IMR-90 (cell line): ENCODE data around the gene PEX7. TPM values are rescaled to one million over a fixed set of nuclear protein-coding genes. Genes with fewer than 3 reads are reported as not detected.

Source experiments
- ATAC-seq: fragments of 200-7000 bp; cut with Tn5 transposase; 2 replicates; pipeline ENCODE4 v1.9.1; 2020; ENCODE audit warnings: low read depth, mild to moderate bottlenecking, moderate library complexity
- BruUV-seq: library from RNA; stranded (reverse); fragments of 400-500 nt; replicated peaks from 2 replicates; lab custom pipeline; 2021; lab: Mats Ljungman, UMichigan
- CTCF ChIA-PET: fragments of 300-600 bp; formaldehyde crosslinking; extraction: SDS; loops from one replicate; lab custom pipeline; 2021; ENCODE audit warnings: antibody characterized with exemption; lab: Yijun Ruan, JAX
- POLR2A ChIA-PET: fragments of 300-600 bp; sonication (Branson Sonifier 250); formaldehyde crosslinking; loops from one replicate; lab custom pipeline; 2022; ENCODE audit warnings: antibody characterized with exemption; ENCODE audit not compliant: unreplicated experiment; lab: Charles Lee
- DNase-seq: peaks from one replicate; pipeline ENCODE4 v3.0.0; 2013
- H2AFZ ChIP-seq: replicated peaks from 2 replicates; pipeline ENCODE3; 2013; ENCODE audit warnings: low read length, mild to moderate bottlenecking; ENCODE audit not compliant: poor library complexity
- H2AK5ac ChIP-seq: 2 replicates; pipeline ENCODE4 v1.6.1; 2013; ENCODE audit warnings: low read depth, low read length, inconsistent platforms
- H2AK9ac ChIP-seq: replicated peaks from 2 replicates; pipeline ENCODE3; 2013; ENCODE audit warnings: mild to moderate bottlenecking, low read depth, low read length, moderate library complexity; ENCODE audit not compliant: poor library complexity
- H2BK120ac ChIP-seq: 2 replicates; pipeline ENCODE4 v1.6.1; 2013; ENCODE audit warnings: low read depth, low read length, inconsistent platforms
- H2BK15ac ChIP-seq: 3 replicates; pipeline ENCODE4 v1.6.1; 2013; ENCODE audit warnings: low read depth, low read length, inconsistent platforms
- H2BK20ac ChIP-seq: 2 replicates; pipeline ENCODE4 v1.6.1; 2013; ENCODE audit warnings: low read depth, mild to moderate bottlenecking, inconsistent platforms, low read length, moderate library complexity
- H2BK5ac ChIP-seq: 2 replicates; pipeline ENCODE4 v1.6.1; 2013; ENCODE audit warnings: mild to moderate bottlenecking, low read depth, low read length, inconsistent platforms; ENCODE audit not compliant: poor library complexity, severe bottlenecking
- H3K14ac ChIP-seq: replicated peaks from 2 replicates; pipeline ENCODE4 v1.6.1; 2013; ENCODE audit warnings: low read depth, low read length, inconsistent platforms
- H3K18ac ChIP-seq: 2 replicates; pipeline ENCODE4 v1.6.1; 2013; ENCODE audit warnings: low read depth, low read length, control low read depth
- H3K23ac ChIP-seq: 2 replicates; pipeline ENCODE4 v1.6.1; 2013; ENCODE audit warnings: low read depth, low read length, inconsistent platforms
- H3K27ac ChIP-seq: 2 replicates; pipeline ENCODE4 v1.5.1; 2013; ENCODE audit warnings: mild to moderate bottlenecking, control low read depth, low read length; ENCODE audit not compliant: insufficient read depth
- H3K27me3 ChIP-seq: 2 replicates; pipeline ENCODE4 v1.6.1; 2013; ENCODE audit warnings: low read length; ENCODE audit not compliant: control insufficient read depth, insufficient read depth
- H3K36me3 ChIP-seq: 2 replicates; pipeline ENCODE4 v1.6.1; 2013; ENCODE audit warnings: low read length, mixed read lengths; ENCODE audit not compliant: control insufficient read depth, insufficient read depth
- H3K4ac ChIP-seq: 2 replicates; pipeline ENCODE4 v1.6.1; 2013; ENCODE audit warnings: low read depth, low read length, inconsistent platforms
- H3K4me1 ChIP-seq: 2 replicates; pipeline ENCODE4 v1.6.1; 2013; ENCODE audit warnings: low read length, mixed read lengths; ENCODE audit not compliant: control insufficient read depth, insufficient read depth
- H3K4me2 ChIP-seq: 2 replicates; pipeline ENCODE4 v1.6.1; 2013; ENCODE audit warnings: low read depth, mild to moderate bottlenecking, control low read depth, low read length, moderate library complexity
- H3K4me3 ChIP-seq: 2 replicates; pipeline ENCODE4 v1.5.1; 2013; ENCODE audit warnings: low read depth, mild to moderate bottlenecking, control low read depth, low read length, moderate library complexity; ENCODE audit not compliant: insufficient read depth
- H3K56ac ChIP-seq: 2 replicates; pipeline ENCODE4 v1.6.1; 2013; ENCODE audit warnings: low read length, inconsistent platforms; ENCODE audit not compliant: insufficient read depth; ENCODE audit errors: extremely low read depth
- H3K79me1 ChIP-seq, 2 experiments: 2 replicates each; pipeline ENCODE4 v1.6.1; 2013; ENCODE audit warnings: low read length in 2 of 2, inconsistent platforms in 1 of 2, low read depth in 1 of 2
- H3K9ac ChIP-seq: 2 replicates; pipeline ENCODE4 v1.6.1; 2013; ENCODE audit warnings: low read depth, low read length, control low read depth
- H3K9me1 ChIP-seq: 2 replicates; pipeline ENCODE4 v1.6.1; 2013; ENCODE audit warnings: low read length, inconsistent platforms; ENCODE audit not compliant: insufficient read depth
- H3K9me3 ChIP-seq: 2 replicates; pipeline ENCODE4 v1.6.1; 2013; ENCODE audit warnings: low read length; ENCODE audit not compliant: control insufficient read depth, insufficient read depth
- H4K20me1 ChIP-seq: 2 replicates; pipeline ENCODE4 v1.6.1; 2013; ENCODE audit warnings: low read length, inconsistent platforms; ENCODE audit not compliant: insufficient read depth
- H4K5ac ChIP-seq: 2 replicates; pipeline ENCODE4 v1.6.1; 2013; ENCODE audit warnings: mild to moderate bottlenecking, low read depth, low read length, control low read depth
- H4K8ac ChIP-seq, 2 experiments: 2 replicates each; pipeline ENCODE4 v1.6.1; 2013; ENCODE audit warnings: low read depth in 2 of 2, low read length in 2 of 2, control low read depth in 1 of 2, inconsistent platforms in 1 of 2
- H4K91ac ChIP-seq: 2 replicates; pipeline ENCODE4 v1.6.1; 2013; ENCODE audit warnings: low read depth, low read length, inconsistent platforms; ENCODE audit not compliant: insufficient read depth
- MAFK ChIP-seq: IDR thresholded peaks from 2 replicates; pipeline ENCODE4 v1.6.1; 2012; ENCODE audit warnings: low read depth, low read length, improper control_type of control experiment
- MXI1 ChIP-seq: IDR thresholded peaks from 2 replicates; pipeline ENCODE4 v1.6.1; 2012; ENCODE audit warnings: low read depth, mild to moderate bottlenecking, low read length, moderate library complexity, borderline replicate concordance
- NFE2L2 ChIP-seq: fragments of 150-350 bp; IDR thresholded peaks from 2 replicates; pipeline ENCODE4 v1.6.1; 2016; ENCODE audit warnings: low read depth, mild to moderate bottlenecking, low read length
- RAD21 ChIP-seq: IDR thresholded peaks from 2 replicates; pipeline ENCODE4 v1.6.1; 2012; ENCODE audit warnings: low read length, improper control_type of control experiment
- RCOR1 ChIP-seq: IDR thresholded peaks from 2 replicates; pipeline ENCODE4 v1.6.1; 2012; ENCODE audit warnings: mild to moderate bottlenecking, low read length, improper control_type of control experiment; ENCODE audit not compliant: insufficient replicate concordance
- RFX5 ChIP-seq: IDR thresholded peaks from 2 replicates; pipeline ENCODE4 v1.8.0; 2012; ENCODE audit warnings: low read depth, mild to moderate bottlenecking, low read length, moderate library complexity
- SMC3 ChIP-seq: fragments of 150-350 bp; IDR thresholded peaks from 2 replicates; pipeline ENCODE4 v1.6.1; 2016; ENCODE audit warnings: low read depth, mild to moderate bottlenecking, antibody characterized with exemption, low read length, moderate library complexity
- WGBS, 2 experiments: methylation state at CpG; one replicate each; pipeline versions ENCODE4 v1.1.5 to v1.1.7; 2013; ENCODE audit warnings: missing lambda C conversion rate in 2 of 2; ENCODE audit not compliant: insufficient read length in 1 of 2; ENCODE audit errors: extremely low coverage in 2 of 2; 5-methylcytosine and 5-hydroxymethylcytosine counted together
- dilution Hi-C: fragments of 300-500 bp; cut with HindIII; formaldehyde crosslinking; loops from one replicate; pipeline ENCODE4 v1.14.3; 2018; ENCODE audit warnings: low sequenced_read_pairs; ENCODE audit not compliant: unreplicated experiment
- in situ Hi-C: fragments of 300-500 bp; cut with MboI; formaldehyde crosslinking; loops from 3 replicates; pipeline ENCODE4 v1.14.3; 2019; ENCODE audit warnings: low sequenced_read_pairs, inconsistent platforms, mixed read lengths
- intact Hi-C: fragments of 100-400 bp; cut with micrococcal nuclease; formaldehyde crosslinking; loops from 2 replicates; pipeline ENCODE4 v1.10.0; 2022
- polyA plus RNA-seq, 3 experiments: library from polyadenylated mRNA; depleted of rRNA; stranded (reverse); fragments of >200 nt; gene quantifications; 2 replicates each; pipeline ENCODE4 v1.2.3, GENCODE V29; 2012; ENCODE audit warnings: low replicate concordance in 1 of 3
- total RNA-seq: library from RNA; depleted of rRNA; stranded (reverse); fragments of >200 nt; gene quantifications from 2 replicates; pipeline ENCODE4 v1.2.3, GENCODE V29; 2012
- TF ChIP-seq, protein P1 (sequence below): fragments of 150-350 bp; IDR thresholded peaks from 2 replicates; pipeline ENCODE4 v1.6.1; 2017; ENCODE audit warnings: mild to moderate bottlenecking, antibody characterized with exemption, low read length, low read depth
- TF ChIP-seq, protein P2 (sequence below): fragments of 150-350 bp; IDR thresholded peaks from 2 replicates; pipeline ENCODE4 v1.6.1; 2016; ENCODE audit warnings: low read depth, mild to moderate bottlenecking, low read length, moderate library complexity, borderline replicate concordance

The PEX7 gene
- total and polyA plus RNA-seq, 2 of the 4 experiments (the other 2 are of a cell fraction): 5.4 to 7.0 TPM

DNA sequence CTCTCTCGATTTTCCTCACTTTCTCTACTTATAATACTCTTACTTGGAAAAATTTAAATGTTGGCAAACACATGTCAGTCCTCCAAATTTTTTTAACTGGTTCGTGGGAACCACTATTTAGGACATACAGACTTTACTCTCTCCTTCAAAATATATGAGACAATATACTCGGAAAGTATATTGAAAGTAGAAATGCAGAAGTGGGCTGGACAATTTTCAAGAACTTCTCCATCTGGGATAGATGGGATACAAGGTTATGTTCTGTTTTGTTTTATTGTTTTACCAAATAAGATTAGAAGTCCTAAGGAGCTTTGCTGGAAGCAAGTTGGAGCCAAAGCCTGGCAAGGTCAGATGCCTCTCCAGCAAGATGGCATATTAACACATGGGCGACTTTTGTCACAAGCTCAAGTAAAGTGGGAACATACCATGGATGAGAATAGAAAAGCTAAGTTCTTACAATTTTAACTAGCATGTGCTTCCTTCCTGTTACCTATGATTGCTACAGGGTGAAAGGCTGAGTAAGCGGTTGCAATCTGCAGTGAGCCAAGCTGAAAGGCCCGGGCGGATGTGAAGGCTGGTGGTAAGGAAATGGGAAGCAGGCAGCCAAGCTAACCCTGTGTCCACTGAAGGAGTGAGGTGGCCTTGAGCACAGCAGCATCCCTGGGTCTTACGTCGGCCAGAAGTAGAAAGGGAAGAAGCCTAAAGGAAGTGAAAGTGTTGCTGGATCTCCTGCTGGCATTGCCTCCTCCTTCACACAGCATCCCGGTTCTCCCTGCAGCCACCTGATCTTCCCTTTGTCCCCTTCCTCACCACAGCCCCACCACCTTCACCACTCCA, 37.3 kb upstream of the PEX7 start:
- Histone ChIP-seq H3K23ac (peak overlapping the region; percentile 76), H2AFZ (no peak overlapping the region), H4K8ac (peak overlapping the region; percentile 24 to 84; a peak in 3 of 4 replicates), H3K9me1 (peaks cover 22% of the 10 kb centered on the region), H3K79me1 (peaks cover 32 to 68% of the 10 kb centered on the region in 2 experiments), H3K14ac (peak overlapping the region; percentile 89), H3K4me1 (peaks cover 28% of the 10 kb centered on the region), H3K36me3 (no peaks in the 10 kb centered on the region), H2BK15ac (peak overlapping the region; percentile 66; the same call in 2 of the 3 replicates), H3K56ac (no peak overlapping the region; the same call in 1 of the 2 replicates), H4K20me1 (no peaks in the 10 kb centered on the region), H2AK9ac (no peak overlapping the region), H3K4me3 (no peak overlapping the region), H3K18ac (peak overlapping the region; percentile 57; the same call in 1 of the 2 replicates), H3K9ac (no peak overlapping the region), H3K27me3 (no peaks in the 10 kb centered on the region), H2BK20ac (peak overlapping the region; percentile 39; the same call in 1 of the 2 replicates), H2BK5ac (peak overlapping the region; percentile 59), H4K5ac (peak overlapping the region; percentile 82), H3K4ac (peak overlapping the region; percentile 88), H3K4me2 (peak overlapping the region; percentile 28), H2BK120ac (peak overlapping the region; percentile 72), H4K91ac (peak overlapping the region; percentile 84), H3K27ac (peak overlapping the region; percentile 61), H3K9me3 (no peaks in the 10 kb centered on the region), H2AK5ac (peak overlapping the region; percentile 80)
- dilution Hi-C loops (no loop called here), in situ Hi-C loops (loop anchor here (25.0 kb wide), 1 partner anchor 498 kb away; the partner anchor contains the start of gene BCLAF1), intact Hi-C loops (no loop called here)
- WGBS, 2 experiments: no CpG with 5 or more reads among the region's 10 CpGs
- BruUV-seq: no TSS peak
- ChIA-PET POLR2A (no interaction called here), CTCF (no interaction called here)
- DNase-seq (no peak), ATAC-seq (no peak)
- no peak for TF ChIP-seq SMC3
- TF ChIP-seq RCOR1: no peak
- TF ChIP-seq, protein P1, sequence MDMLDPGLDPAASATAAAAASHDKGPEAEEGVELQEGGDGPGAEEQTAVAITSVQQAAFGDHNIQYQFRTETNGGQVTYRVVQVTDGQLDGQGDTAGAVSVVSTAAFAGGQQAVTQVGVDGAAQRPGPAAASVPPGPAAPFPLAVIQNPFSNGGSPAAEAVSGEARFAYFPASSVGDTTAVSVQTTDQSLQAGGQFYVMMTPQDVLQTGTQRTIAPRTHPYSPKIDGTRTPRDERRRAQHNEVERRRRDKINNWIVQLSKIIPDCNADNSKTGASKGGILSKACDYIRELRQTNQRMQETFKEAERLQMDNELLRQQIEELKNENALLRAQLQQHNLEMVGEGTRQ: no peak
- TF ChIP-seq RFX5: no peak
- TF ChIP-seq, protein P2, sequence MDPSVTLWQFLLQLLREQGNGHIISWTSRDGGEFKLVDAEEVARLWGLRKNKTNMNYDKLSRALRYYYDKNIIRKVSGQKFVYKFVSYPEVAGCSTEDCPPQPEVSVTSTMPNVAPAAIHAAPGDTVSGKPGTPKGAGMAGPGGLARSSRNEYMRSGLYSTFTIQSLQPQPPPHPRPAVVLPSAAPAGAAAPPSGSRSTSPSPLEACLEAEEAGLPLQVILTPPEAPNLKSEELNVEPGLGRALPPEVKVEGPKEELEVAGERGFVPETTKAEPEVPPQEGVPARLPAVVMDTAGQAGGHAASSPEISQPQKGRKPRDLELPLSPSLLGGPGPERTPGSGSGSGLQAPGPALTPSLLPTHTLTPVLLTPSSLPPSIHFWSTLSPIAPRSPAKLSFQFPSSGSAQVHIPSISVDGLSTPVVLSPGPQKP: no peak
- no peak for TF ChIP-seq RAD21
- TF ChIP-seq MXI1: no peak
- no peak for TF ChIP-seq MAFK
- TF ChIP-seq NFE2L2: no peak
